PC-3 (cell line): ENCODE measurements around the gene LARP6.

Experiments
- CTCF ChIP-seq: fragments of 300-600 bp; sonication (generic); conservative IDR thresholded peaks from 2 replicates; pipeline ENCODE4 v1.5.1; 2017; ENCODE audit warnings: antibody characterized with exemption, low read depth, mild to moderate bottlenecking, low read length
- EZH2 ChIP-seq: fragments of 300-600 bp; sonication (generic); IDR thresholded peaks from one replicate; pipeline ENCODE4 v1.6.1; 2017; ENCODE audit warnings: antibody characterized with exemption, mild to moderate bottlenecking, low read length; ENCODE audit not compliant: unreplicated experiment
- EZH2phosphoT487 ChIP-seq: fragments of 300-600 bp; sonication (generic); IDR thresholded peaks from 2 replicates; pipeline ENCODE4 v1.6.1; 2018; ENCODE audit warnings: mild to moderate bottlenecking, antibody characterized with exemption, low read length, borderline replicate concordance

GRCh38 chr15:70833861-70834765 is 19.8 kb downstream of the LARP6 start:
- TF ChIP-seq CTCF (no peak), EZH2 (no peak), EZH2phosphoT487 (no peak)
